Fibroblast of skin of abdomen (primary cell): ENCODE data around the gene GFPT1.

ENCODE experiments used
- DNase-seq: peaks from one replicate; pipeline ENCODE4 v3.0.0-alpha.2; 2013

GFPT1 gene

DNA sequence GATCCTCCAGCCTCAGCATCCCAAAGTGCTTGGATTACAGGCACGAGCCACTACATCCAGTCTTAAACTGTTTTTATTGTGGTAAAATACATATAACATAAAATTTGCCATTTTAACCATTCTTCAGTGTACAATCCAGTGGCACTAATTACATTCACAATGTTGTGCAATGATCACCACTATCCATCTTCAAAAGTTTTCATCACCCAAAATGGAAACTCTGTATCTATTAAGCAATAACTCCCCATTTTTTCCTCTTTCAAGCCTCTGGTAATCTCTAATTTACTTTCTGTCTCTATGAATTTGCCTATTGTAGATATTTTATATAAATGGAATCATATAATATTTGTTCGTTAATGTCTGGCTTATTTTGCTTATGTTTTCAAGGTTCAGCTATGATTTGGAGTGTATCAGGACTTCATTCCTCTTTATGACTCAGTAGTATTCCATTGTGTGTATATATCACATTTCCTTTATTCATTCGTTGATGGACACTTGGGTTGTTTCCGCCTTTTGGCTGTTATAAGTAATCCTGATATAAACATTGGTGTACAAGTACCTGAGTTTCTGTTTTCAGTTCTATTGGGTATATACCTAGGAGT, 71.8 kb downstream of the GFPT1 start:
- DNase-seq = no peak

DNA sequence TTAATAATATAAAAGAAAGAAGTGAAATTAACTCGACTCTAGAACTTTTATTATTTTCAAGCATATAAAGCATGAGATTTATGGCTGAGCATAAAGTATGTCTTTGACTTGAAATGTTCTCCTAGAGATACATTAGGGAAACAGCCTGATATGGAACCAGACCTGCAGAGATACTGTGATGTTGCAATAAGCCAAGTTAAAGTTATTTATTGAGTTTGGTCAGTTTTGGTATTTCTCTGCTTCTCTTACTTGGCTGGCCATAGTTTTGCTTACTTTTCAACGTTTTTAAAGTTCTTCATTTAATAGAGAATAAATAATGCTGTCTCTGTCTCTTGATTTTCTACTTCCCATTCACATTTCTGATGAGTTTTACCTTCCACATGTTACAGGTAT, 76.0 kb downstream of the GFPT1 start:
- peak; percentile 38 for DNase-seq

GRCh38 chr2:69310111-69311023, 76.7 kb downstream of the GFPT1 start:
- no peak for DNase-seq

GRCh38 chr2:69309351-69310110, 77.5 kb downstream of the GFPT1 start:
- DNase-seq = peak; percentile 32

GRCh38 chr2:69308338-69308737, 78.7 kb downstream of the GFPT1 start:
- DNase-seq = no peak

- DNase-seq = no peak
These were observed 79.4 kb downstream of the GFPT1 start for GRCh38 chr2:69307579-69308064.

DNA sequence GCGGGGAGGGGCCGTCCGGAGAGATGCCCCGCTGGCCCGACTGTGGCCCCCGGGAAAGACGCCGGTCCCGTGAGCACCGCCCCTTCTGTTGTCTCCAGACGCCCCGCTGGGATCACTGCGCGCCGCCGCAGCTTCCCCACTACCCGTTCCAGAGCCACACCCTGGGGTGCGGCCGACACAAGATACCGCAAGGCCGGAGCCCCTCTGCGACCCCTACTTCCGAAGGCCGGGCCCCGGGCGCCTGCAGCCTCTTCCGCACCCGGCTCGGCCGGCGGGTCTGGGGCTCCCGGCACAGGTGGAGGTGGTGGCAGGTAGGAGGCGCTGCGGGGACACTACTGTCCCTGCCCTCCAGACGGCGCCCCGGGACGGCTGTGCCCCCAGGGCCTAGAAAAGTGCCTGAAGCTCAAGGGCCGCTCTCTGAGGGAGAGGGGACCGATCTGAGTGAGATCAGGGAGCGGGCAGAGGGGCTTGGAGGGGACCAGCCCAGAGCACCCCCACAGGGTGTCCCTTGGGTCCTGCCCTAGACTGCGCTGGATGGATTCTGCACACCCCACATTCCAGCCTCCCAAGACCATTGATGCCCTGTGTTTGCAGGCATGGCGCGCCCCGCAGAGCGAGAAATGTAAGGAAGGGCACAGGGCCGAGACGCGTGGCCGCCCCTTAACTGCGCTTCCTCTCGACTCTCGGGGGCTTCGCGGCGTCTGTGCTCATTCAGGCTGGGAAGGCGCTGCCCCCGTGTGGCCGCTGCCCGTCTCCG, 80.0 kb downstream of the GFPT1 start:
- DNase-seq = peak; percentile 83

DNA sequence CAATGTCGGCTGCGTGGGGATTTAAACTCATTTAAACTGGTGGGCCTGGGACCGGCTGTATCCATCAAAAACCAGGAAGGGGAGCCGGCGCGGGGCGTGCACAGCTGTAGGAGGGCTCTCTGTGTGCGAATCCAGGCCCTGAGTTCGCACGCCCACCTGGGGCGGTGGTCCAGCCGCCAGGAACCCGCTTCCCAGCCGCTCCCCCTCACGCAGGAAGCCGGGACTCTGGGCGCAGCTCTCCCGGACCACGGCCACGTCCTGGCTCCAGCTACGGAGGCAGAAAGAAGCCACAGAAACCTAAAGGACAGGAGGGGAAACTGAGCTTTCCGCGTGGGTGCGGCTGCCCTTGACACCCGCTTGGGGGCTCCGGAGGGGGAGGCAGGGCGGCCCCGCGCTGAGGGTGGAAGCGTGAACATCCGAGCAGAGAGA, 80.6 kb downstream of the GFPT1 start:
- no peak for DNase-seq

DNA sequence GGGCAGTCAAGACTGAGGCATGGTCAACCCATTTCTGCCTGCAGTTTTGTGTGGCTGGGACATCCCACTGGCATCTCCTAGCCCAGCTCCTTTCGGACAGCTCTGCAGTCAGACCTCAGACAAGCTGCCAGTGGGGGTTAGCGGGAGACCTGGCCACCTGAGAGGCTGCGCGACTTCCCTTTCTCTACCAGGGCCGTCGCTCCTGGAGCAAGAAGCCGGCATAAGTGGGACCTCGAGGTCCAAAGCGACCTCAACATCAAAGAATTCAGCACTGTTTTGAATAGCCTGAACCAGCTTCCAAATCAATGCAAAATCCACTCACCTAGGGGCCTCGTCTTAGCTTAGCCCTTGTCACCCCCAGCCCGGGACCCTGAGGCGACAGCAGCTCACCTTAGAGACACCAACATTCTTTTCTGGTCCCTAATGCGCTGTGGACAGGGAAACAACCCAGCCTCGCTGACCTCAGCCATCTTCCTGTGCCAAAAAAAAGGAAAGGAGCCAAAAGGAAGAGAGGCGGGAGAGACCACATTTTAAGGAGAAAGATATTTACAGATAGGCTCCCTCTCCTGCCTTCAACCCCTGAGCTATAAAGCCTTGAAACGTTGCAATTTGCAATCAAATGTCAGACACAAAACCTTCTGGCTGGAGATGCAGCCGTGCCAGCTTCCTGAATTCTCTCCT, 81.2 kb downstream of the GFPT1 start:
- no peak for DNase-seq

- no peak for DNase-seq
These were observed 81.9 kb downstream of the GFPT1 start for GRCh38 chr2:69305166-69305565.

DNA sequence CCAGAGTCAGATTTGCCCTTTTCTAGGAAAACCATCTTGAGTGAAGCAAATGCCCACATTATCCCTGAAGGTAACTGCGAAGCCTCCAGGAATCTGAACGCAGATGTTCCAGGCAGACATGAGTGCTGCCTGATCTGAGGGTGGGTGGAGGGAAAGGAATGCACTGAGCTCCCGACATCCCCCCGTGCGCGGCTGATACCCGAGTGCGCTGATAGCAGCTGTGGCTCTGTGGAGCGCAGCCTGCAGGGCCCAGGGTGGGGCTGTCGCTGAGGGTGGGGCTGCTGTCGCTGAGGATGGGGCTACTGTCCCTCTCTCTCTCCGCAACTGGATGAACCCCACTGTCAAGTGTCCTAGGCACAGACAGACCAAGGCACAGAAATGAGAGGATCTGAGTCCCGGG, 82.4 kb downstream of the GFPT1 start:
- DNase-seq = no peak

DNA sequence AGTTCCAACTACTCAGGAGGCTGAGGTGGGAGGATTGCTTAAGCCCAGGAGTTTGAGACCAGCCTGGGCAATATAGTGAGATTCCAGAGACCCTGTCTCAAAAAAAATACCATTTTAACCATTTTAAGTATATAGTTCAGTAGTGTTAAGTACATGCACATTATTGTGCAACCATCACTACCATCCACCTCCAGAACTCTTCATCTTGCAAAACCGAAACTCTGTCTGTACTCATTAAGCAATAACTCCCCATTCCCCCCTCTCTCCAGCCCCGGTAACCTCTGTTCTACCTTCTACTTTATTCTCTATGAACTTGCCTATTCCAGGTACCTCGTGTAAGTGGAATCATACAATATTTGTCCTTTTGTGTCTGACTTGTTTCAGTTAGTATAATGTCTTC, 86.4 kb downstream of the GFPT1 start:
- DNase-seq = no peak

- DNase-seq = no peak
These were observed 87.1 kb downstream of the GFPT1 start for GRCh38 chr2:69299772-69300516.

DNA sequence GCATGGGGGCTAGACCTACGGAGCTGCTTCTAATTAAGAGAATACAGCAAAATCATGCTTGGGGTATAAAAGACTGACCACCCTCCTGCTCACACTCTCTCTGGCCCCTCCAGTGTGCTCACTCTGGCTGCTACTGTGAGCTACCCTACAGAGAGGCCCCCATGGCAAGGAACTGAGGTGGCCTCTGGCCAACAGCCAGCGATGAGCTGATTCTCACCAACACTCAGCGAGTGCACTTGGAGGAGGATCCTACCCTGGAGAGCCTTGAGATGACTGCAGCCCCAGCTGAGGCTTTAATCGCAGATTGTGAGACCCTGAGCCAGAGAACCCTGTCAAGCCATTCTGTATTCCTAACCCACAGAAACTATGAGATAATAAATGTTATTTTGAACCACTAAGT, 88.2 kb downstream of the GFPT1 start:
- peak; percentile 74 for DNase-seq

DNA sequence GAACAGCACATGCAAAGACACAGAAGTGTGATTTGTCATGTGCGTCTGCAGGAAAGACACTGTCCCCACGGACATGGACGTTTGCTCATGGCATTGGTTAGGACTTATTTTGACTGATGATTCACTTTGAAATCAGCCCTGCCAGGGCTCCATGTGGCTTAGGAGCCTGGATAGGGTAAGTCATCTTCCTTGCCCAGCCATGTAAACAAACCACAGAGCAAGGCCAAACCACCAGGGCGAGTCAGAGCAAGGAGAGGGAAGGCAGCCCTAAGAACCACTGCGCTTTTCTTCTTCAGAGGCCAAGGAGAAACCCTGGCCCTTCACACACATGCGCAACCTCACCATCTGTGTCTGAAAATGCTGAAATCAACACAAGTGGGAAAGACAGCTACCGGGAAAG, 88.8 kb downstream of the GFPT1 start:
- peak; percentile 89 for DNase-seq

DNA sequence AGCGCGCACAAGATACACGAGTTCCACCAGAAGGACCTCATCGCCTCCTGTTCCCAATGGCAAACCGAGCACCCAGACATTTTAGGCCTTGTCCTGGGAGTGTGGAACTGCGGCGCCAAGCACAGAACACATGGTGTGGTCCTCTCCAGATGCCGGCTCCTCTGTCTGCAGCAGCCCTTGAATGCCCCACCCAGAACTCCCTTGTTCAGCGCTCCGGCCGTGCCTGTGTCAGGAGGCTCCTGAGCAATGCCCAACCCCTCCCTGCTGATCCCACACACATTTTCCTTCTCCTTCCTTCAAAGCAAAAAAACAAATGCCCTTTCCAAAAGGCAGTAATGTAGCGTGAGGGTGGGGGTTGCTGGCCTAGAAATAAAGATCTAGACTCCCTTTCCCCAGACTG, 89.8 kb downstream of the GFPT1 start:
- no peak for DNase-seq

DNA sequence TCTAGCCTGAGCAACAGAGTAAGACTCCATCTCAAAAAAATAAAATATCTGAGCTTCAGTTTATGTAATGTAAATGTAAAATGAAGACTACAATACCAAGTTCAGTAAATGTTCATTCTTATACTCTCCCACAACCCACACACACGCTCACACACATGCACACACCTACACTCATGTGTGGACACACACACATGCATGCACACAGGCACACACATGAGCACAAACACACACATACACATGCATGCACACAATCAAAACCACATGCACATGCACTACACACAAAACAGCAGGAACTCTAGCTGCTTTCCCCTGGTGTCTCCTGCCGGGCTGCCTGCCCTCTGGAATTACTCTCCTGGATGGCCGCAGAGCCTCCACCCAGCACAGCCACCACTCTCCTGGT, 90.6 kb downstream of the GFPT1 start:
- DNase-seq = no peak

- DNase-seq = no peak
These were observed 94.8 kb downstream of the GFPT1 start for GRCh38 chr2:69292256-69292655.

- no peak for DNase-seq
These were observed 95.3 kb downstream of the GFPT1 start for GRCh38 chr2:69291721-69292120.

GRCh38 chr2:69291004-69291650, 95.9 kb downstream of the GFPT1 start:
- DNase-seq = peak; percentile 74

DNA sequence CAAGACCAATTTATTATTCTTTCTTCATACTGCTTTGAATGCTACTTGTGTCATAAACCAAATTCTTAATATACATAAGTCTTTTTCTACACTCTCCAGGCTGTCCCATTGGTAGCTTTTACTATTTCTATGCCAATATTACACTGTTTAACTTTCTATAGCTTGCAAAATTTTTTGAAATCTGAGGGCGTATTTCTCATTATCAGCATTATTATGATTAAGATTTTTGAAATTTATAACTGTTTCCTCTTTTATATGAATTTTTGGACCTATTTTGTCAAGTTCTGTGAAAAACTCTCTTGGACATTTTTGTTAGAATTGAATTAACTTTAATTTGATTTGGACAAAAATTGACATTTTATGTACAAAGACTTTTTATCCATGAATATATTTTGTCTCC, 98.6 kb downstream of the GFPT1 start:
- no peak for DNase-seq
